Forelimb muscle (tissue), 1 donor: ENCODE results near the gene PSEN2. TPM values are rescaled to one million over a fixed set of nuclear protein-coding genes. Genes with fewer than 3 reads are reported as not detected.
"Not testable (repeated sequence)": the region's sequence is repeated elsewhere in the genome, so short reads cannot be mapped to it uniquely, and the experiment has no call there.

ENCODE experiments used
- DNase-seq: peaks from one replicate; pipeline ENCODE4 v3.0.0-alpha.2; 2013; ENCODE audit warnings: low read depth
- polyA plus RNA-seq: library from polyadenylated mRNA; unstranded; fragments of 120-200 nt; gene quantifications from one replicate; pipeline ENCODE4 v1.2.1, GENCODE V29; 2013; ENCODE audit not compliant: insufficient read length

The PSEN2 gene
- polyA plus RNA-seq, 1 donor = 122 TPM

GRCh38 chr1:226916497-226916896 lies 46.1 kb downstream of the PSEN2 start:
- no peak for DNase-seq

DNA sequence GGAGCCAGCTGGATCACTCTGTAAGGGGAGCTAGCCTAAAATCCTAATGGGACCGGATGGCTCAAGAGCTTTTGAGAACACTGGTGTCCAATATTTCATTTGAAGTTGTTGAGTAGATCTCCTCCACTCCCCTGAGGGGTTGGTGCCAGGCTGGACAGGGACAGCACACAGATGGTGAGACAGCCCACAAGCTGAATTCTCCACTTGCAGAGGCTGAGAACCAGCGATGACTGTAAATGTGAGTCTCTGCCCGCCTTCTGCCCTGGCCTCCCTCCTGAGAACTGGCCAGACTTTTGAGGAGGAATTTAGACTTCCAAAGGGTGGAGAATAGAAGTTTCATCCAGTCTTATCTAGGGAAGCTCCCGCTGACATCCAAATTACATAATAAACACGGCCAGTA lies 49.2 kb downstream of the PSEN2 start:
- no peak for DNase-seq

GRCh38 chr1:226919995-226920394 lies 49.6 kb downstream of the PSEN2 start:
- no peak for DNase-seq

DNA sequence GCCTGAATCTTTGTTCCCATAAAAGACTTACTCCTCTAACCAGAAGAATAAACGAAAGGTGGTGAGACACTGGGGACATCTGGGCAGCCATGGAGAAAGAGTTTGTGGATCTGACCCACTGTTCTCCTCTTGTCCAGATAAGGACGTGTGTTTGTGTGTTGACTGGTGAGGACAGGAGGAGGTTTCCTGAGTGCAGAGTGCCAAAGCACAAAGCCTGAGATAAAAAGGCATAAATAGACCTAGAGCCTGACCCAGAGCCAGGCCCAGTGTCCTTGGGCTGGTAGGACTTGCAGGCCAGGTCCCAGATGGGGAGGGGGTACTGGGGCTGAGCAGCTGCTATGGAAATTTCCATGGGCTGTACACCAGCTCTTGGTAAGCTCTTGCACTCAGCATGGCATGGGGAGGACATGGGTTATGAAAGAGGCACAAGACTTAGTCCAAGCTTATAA lies 50.1 kb downstream of the PSEN2 start:
- DNase-seq = no peak

DNA sequence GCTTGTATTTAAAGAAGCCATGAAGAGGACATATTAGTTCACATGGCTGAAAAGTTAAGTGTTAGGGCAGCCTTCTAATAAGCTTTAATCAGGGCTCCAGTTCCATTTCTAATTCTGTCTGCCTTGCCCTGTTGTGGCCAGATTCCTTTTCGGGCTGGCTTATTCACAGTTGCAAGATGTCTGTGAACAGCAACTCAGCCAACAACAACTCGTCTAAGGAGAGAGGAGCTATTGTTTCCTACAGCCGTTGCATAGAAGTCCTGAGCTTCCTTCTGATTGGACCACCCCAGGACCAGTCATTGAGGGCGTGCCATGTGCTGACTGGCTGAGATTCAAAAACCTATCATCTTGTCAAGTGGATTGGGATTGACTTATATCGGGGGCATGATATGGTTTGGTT lies 51.1 kb downstream of the PSEN2 start:
- DNase-seq = no peak

- DNase-seq = not testable (repeated sequence)
Observed at GRCh38 chr1:226929260-226930111, 59.1 kb downstream of the PSEN2 start.

DNA sequence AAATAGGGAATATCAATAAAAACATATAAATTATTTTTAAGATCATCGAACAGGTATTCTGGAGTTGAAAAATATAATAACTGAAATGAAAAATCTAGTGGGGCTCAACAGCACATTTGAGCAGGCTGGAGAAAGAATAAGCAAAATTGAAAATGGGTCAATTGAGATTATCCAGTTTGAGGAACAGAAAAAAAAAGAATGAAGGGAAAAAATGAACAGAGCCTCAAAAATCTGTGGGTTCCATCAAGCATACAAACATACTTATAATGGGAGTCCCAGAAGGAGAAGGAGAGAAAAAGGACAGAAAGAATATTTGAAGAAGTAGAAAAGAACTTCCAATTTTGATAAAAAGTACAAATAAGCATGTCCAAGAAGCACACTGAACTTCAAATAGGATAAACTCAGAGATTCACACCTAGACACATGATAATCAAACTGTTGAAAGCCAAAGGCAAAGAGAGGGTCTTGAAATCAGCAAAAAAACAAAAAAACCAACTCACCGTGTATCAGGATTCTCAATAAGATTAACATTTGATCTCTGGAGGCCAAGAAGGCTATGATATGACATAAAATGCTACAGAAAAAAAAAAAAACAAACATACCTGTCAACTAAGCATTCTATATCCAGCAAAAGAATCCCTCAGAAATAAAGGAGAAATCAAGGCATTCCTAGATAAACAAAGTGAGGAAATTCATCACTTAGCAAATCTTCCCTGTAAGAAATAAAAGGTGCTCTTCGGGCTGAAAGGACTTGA lies 64.2 kb downstream of the PSEN2 start:
- no peak for DNase-seq

DNA sequence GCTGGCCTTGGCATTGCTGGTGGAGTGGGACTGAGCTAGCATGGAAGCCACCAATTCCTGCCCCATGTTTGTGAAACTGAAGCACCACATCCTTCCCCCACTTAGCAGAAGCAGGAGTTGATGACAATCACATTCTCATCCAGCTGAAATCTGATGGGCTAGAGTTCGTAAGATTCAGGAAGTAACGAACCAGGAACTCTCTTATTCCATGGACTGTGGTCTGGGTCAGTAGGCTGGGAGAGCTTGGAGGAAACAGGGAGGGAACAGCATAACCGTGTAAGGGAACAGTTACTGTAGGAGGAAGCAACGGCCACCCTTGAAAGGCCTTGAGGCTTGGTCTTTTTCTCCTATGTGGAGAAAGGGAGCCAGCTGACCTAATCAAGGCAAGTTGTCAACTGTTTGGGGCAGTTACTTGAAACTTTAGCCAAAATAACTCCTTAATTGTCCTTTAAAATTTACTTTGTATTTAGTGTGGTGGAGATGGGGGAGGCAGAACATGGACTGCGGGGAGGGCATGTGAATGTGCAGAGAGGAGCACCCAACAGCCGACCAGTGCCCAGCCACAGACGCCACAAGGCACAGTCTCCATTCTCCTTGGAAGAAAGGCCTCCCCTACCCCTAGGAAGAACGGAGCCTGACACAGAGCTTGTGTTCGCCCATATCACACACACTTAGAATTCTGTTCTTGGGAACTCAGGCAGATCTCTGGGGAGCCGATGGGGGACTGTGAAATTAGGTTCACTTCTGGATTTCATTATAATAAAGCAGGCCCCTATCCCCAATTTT lies 67.7 kb downstream of the PSEN2 start:
- no peak for DNase-seq

DNA sequence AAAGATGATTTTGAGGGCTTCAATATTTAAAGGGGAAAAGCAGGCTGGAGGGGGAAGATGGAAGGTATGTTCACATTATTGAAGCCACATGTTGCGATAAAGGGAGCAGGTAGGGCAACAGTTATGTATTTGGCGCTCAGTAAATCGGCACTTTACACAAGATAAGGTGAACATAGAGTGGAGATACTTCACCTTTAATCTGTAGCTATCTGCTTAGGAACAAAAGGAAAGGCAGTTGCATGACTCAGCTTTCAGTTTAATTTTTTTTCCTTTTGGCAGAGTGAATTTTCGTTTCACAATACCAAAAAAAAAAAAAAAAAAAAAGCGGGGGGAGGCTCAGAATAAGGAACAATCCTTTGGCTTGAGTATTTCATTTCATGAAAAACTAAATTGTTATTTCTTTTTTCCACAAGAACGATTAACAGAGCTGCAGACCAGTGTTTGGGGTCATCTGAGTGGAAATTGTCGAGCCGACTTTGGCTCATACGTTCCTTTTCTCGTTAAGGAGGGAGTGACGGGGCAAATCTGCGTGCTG lies 68.6 kb downstream of the PSEN2 start:
- DNase-seq = peak; percentile 34

DNA sequence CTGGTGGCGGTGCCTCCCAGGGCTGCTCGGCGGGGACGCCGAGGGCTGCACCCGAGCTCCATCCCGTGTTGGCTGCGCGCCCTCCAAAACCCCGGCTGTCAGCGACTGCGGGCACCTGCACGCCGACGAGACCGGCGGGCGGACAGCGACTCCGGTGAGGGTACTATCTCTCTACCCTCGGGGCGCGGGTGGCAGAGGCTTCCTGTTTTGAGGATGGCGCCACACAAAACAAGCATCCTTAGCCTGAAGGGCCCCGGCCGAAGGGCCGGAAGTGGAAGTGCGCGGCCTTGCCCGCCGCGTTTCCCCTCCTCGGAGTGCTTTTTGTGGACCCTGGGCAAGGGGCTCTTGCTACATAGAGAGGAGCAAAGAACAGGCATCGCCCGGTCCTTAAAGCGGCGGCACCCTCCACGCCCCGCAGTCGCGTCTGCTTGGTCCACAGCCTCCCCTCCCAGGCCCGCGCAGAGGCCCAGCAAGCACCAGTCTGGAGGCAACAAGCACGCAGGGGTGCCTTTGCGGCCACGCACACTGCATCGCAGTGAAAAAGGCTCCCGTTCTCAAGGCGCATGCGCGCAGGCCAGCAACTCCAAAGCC lies 69.1 kb downstream of the PSEN2 start:
- DNase-seq = no peak

GRCh38 chr1:226940029-226940805 lies 69.8 kb downstream of the PSEN2 start, which contains the start of gene COQ8A:
TSS of gene COQ8A (plus strand) at chr1:226940294. CDS start at chr1:226961386, 21,092 bp downstream.
- peak; percentile 98 for DNase-seq

DNA sequence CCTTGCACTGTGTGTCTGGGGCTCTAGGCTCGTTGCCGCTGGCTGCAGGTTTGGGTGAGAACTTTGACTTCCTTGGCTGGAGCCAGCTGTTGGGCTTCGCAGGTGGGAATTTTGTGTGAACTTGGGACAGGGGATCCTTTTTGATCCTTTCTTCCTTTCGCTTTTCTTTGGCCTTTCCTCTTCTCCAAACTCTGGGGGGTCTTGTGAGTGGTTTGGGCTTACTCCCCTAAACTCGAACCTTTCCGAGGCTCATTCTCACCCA lies 70.3 kb downstream of the PSEN2 start:
- DNase-seq = no peak

DNA sequence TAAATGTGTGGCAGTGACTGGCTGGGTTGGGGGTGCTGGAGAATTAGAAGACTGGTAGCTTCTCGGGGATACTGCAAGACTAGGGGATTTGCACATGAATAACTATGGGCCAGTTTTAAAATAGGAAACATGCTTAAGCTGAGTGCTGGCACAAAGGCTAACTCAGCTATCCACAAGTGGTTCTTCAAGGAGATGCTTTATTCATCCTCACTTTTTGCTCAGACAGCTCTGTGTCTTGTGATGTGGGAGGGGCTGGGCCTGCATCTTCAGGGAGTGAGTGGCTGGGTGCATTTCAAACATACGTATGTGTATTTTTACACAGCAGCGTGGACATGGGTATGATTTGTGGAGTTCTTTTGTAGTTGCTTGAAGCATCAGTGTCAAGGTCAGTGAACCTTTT lies 72.0 kb downstream of the PSEN2 start:
- DNase-seq = no peak

DNA sequence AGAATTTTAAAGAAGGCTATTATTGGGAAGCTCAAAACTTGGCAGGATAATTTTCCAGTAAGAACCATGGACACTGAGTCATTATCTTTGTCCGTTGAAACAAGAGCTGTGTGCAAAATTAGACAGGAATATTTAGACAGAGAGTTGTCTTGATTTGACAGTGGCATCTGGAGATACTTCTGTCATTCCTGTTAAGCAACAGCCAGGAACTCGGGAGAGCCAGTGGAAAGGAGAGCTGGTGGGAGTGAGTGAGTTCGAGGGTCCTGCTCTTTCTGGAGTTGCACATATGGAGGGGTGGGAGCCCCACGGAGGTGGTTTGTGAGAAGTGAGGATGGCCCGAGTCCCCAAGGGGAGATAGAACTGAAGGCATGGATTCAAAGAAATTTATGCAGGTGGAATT lies 72.7 kb downstream of the PSEN2 start:
- no peak for DNase-seq

- DNase-seq = no peak
Observed at GRCh38 chr1:226943927-226944326, 73.5 kb downstream of the PSEN2 start.

DNA sequence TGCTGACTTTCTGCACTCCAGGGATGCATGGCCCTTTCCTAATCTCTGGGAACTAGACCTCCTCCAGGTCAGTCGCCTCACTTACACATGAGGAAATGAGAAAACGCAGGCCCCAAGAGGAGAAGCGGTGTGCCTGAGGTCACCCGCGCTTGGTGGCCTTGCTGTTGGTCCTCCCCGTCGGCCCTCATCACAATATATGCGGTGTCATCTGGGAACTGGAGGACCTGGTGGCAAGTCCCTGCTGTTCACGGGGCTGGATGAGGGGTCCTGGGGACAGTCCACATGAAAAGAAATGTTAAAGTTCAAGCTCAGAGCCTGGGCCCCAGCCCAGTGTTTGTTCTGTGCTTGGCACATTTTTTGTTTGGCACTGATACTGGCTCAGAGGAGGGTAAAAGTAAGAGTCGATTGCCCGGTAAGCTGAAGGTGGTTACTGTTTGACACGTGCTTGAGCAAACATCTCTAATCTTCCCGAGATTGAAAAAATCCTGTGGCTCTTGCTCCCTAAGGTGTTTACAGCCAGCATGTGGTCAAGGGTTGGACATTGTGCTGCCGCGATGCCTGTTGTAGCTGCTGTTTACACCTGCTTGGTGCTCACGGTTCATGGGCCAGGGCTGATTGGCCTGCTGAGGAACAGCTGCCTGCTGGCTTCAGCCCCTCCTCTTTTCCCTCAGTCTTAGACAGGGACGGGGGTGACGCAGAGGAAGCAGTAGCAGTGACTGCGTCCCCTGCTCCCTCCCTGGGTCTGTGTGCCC lies 74.9 kb downstream of the PSEN2 start:
- DNase-seq = no peak
